EL (cell line): ENCODE data around the gene CRTAC1.
A peak's percentile ranks its signal among the peaks of the same experiment; 100 is the strongest.

Experiments
- DNase-seq: peaks from one replicate; pipeline ENCODE4 v3.0.0-alpha.2; 2016

The CRTAC1 gene

GRCh38 chr10:98029149-98030092 is 1.0 kb downstream of the CRTAC1 start:
- DNase-seq, result no peak

- DNase-seq, result peak; percentile 50
Measured at GRCh38 chr10:98028168-98028770, 2.2 kb downstream of the CRTAC1 start.

- no peak for DNase-seq
Measured at GRCh38 chr10:98023024-98023423, 7.4 kb downstream of the CRTAC1 start.

- DNase-seq, result no peak
Measured at GRCh38 chr10:98020784-98021183, 9.6 kb downstream of the CRTAC1 start.

- DNase-seq, result no peak
Measured at GRCh38 chr10:98020254-98020653, 10.2 kb downstream of the CRTAC1 start.

GRCh38 chr10:98019784-98020183 is 10.6 kb downstream of the CRTAC1 start:
- no peak for DNase-seq

- DNase-seq, result no peak
Measured at GRCh38 chr10:98016772-98017475, 13.5 kb downstream of the CRTAC1 start.

GRCh38 chr10:98013776-98014175 is 16.6 kb downstream of the CRTAC1 start:
- DNase-seq, result no peak

- no peak for DNase-seq
Measured at GRCh38 chr10:98013122-98013521, 17.3 kb downstream of the CRTAC1 start.

GRCh38 chr10:98012644-98013043 is 17.8 kb downstream of the CRTAC1 start:
- no peak for DNase-seq

- no peak for DNase-seq
Measured at GRCh38 chr10:98010939-98011685, 19.3 kb downstream of the CRTAC1 start.

GRCh38 chr10:98006266-98006665 is 24.2 kb downstream of the CRTAC1 start:
- DNase-seq, result no peak

- DNase-seq, result no peak
Measured at GRCh38 chr10:98001736-98002135, 28.7 kb downstream of the CRTAC1 start.

GRCh38 chr10:98000346-98000745 is 30.1 kb downstream of the CRTAC1 start:
- DNase-seq, result no peak

- DNase-seq, result no peak
Measured at GRCh38 chr10:97999923-98000248, 30.5 kb downstream of the CRTAC1 start.

GRCh38 chr10:97999066-97999922 is 31.1 kb downstream of the CRTAC1 start:
- no peak for DNase-seq

GRCh38 chr10:97991871-97992270 is 38.5 kb downstream of the CRTAC1 start:
- DNase-seq, result peak; percentile 22

GRCh38 chr10:97981816-97982215 is 48.6 kb downstream of the CRTAC1 start:
- no peak for DNase-seq

GRCh38 chr10:97977673-97978072 is 52.7 kb downstream of the CRTAC1 start:
- no peak for DNase-seq

- DNase-seq, result no peak
Measured at GRCh38 chr10:97975598-97975997, 54.8 kb downstream of the CRTAC1 start.

GRCh38 chr10:97974526-97975525 is 55.6 kb downstream of the CRTAC1 start:
- DNase-seq, result no peak
